Measurements from ENCODE around the gene ARHGAP8.

ARHGAP8 gene

GRCh38 chr22:44752285-44753188 lies at the start of gene ARHGAP8:
Gene ARHGAP8, plus strand, starts transcription at chr22:44752575. Its CDS starts 33,953 bp downstream, at chr22:44786528.
- no peak for DNase-seq
- Histone ChIP-seq H3K27ac (no peak within 1 kb of the TSS), H3K36me3 (no peaks in the 10 kb centered on the region), H3K27me3 (ENCODE audit: insufficient read depth, low read depth, severe bottlenecking) (no peaks in the 10 kb centered on the region), H3K9me3 (ENCODE audit: severe bottlenecking) (peaks cover 3% of the 10 kb centered on the region), H3K4me3 (ENCODE audit: low read depth, low read length) (no peak within 1 kb of the TSS)
- TF ChIP-seq, protein P1, sequence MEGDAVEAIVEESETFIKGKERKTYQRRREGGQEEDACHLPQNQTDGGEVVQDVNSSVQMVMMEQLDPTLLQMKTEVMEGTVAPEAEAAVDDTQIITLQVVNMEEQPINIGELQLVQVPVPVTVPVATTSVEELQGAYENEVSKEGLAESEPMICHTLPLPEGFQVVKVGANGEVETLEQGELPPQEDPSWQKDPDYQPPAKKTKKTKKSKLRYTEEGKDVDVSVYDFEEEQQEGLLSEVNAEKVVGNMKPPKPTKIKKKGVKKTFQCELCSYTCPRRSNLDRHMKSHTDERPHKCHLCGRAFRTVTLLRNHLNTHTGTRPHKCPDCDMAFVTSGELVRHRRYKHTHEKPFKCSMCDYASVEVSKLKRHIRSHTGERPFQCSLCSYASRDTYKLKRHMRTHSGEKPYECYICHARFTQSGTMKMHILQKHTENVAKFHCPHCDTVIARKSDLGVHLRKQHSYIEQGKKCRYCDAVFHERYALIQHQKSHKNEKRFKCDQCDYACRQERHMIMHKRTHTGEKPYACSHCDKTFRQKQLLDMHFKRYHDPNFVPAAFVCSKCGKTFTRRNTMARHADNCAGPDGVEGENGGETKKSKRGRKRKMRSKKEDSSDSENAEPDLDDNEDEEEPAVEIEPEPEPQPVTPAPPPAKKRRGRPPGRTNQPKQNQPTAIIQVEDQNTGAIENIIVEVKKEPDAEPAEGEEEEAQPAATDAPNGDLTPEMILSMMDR (IDR thresholded peaks at IDR 0.05; ENCODE audit: low read depth, low read length) = no peak

DNA sequence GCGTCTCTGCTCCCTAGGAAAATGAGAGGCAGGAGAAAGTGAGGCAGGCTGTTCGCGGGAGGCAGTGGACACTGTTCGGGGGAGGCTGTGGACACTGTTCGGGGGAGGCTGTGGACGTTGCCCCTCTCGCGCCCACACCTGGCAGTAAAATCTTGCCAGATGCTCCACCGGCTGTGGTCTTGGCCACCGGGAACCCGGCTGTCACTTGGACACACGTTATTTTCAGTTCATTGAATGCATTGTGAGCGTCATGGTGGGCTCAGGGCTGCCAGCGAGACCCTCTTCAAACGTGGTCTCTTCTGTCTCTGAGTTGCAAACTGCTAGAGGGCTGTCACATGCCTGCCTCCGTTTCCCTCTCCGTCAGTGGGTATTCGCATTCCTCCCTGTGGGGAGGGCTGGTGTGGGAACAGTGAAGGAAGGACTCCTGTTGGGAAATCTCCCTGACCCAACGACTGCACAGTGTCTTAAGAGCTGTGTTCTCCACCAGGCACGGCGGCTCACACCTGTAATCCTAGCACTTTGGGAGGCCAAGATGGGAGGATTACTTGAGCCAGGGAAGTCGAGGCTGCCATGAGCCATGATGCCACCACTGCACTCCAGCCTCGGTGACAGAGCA lies 49.0 kb upstream of the ARHGAP8 start:
- no peaks in the 10 kb centered on the region for H3K36me3 ChIP-seq
- H3K27me3 ChIP-seq (ENCODE audit: insufficient read depth, low read depth, severe bottlenecking) = peaks cover 3% of the 10 kb centered on the region
- H3K9me3 ChIP-seq (ENCODE audit: severe bottlenecking) = no peaks in the 10 kb centered on the region
- H3K4me3 ChIP-seq (ENCODE audit: low read depth, low read length) = peak overlapping the region; percentile 56
- TF ChIP-seq, protein P1 (IDR thresholded peaks at IDR 0.05; ENCODE audit: low read depth, low read length) = no peak
- no peak for DNase-seq
- H3K27ac ChIP-seq = no peak overlapping the region

DNA sequence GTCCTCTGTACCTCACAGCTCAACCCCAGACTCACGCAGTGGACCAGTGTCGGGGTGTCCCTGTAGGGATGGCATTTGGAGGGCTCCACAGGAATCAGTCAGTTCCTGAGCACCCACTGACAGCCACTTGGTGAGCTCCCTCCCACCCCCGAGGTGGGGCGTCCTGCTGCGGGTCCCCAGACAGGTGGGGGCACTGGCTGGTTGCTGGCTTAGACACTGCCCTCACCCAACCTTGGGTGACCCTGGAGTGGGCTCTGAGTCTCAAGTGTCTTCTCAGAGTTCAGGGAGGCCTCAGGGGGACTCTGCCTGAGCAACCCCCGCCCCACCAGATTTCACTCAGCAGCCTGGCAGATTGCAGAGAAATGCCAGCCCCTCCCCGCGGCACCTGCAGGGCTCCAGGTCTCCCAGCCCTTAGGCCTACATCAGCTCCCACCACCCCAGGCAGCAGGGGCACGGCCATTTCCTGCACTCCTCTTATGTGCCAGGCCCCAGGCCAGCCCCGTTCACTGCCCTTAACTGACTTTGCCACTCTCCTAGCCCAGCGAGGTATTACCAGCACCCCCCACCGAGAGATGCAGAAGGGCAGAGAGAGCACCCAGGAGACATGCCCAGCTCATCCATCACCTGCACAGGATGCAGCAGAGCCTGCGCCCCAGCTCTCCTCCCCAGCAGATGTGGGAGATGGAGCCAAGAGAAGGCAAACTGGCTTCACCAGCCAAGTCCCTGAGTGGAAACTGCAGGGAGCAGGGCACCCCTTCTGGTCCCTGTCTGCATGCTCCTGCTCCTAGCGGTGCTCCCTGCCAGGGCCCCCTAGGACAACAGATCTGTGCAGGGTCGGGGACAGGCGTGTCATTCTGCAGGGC lies 48.0 kb upstream of the ARHGAP8 start:
- TF ChIP-seq, protein P1 (IDR thresholded peaks at IDR 0.05; ENCODE audit: low read depth, low read length) = no peak
- H3K4me3 ChIP-seq (ENCODE audit: low read depth, low read length) = no peak overlapping the region
- no peak overlapping the region for H3K27ac ChIP-seq

DNA sequence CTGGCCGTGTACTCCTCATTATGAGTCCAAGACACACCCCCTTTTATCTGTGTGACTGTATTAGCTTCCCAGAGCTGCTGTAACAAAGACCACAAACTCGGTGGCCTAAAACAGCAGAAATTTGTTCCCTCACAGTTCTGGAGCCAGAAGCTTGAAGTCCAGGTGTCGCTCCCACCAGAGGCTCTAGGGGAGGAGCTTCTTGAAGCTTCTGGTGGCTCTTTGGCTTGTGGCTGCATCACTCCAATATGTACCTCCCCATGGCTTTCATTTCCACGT lies 47.4 kb upstream of the ARHGAP8 start:
- DNase-seq = no peak
- no peaks in the 10 kb centered on the region for H3K9me3 ChIP-seq (ENCODE audit: severe bottlenecking)
- no peak overlapping the region for H3K4me3 ChIP-seq (ENCODE audit: low read depth, low read length)
- no peaks in the 10 kb centered on the region for H3K36me3 ChIP-seq
- no peak overlapping the region for H3K27ac ChIP-seq
- TF ChIP-seq, protein P1 (IDR thresholded peaks at IDR 0.05; ENCODE audit: low read depth, low read length) = no peak
- peaks cover 3% of the 10 kb centered on the region for H3K27me3 ChIP-seq (ENCODE audit: insufficient read depth, low read depth, severe bottlenecking)

More for the DNA sequence above, 48.0 kb upstream of the ARHGAP8 start:
- no peaks in the 10 kb centered on the region for H3K9me3 ChIP-seq (ENCODE audit: severe bottlenecking)
- H3K27me3 ChIP-seq (ENCODE audit: insufficient read depth, low read depth, severe bottlenecking) = peaks cover 3% of the 10 kb centered on the region
- no peak for DNase-seq
- no peaks in the 10 kb centered on the region for H3K36me3 ChIP-seq

DNA sequence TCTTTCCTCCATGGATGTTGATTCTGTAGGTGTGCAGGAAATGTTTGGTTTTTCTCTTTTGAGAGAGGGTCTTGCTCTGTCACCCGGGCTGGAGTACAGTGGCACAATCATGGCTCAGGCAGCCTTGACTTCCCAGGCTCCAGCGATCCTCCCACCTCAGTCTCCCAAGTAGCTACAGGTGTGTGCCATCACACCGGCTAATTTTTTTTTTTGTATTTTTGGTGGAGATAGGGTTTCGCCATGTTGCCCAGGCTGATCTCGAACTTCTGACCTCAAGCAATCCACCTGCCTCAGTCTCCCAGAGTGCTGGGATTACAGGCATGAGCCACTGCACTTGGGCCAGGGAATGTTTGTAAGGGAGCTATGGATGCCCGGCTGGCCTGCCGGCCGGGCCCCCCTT lies 45.9 kb upstream of the ARHGAP8 start:
- Histone ChIP-seq H3K4me3 (ENCODE audit: low read depth, low read length) (no peak overlapping the region), H3K27ac (no peak overlapping the region), H3K36me3 (no peaks in the 10 kb centered on the region), H3K9me3 (ENCODE audit: severe bottlenecking) (no peaks in the 10 kb centered on the region), H3K27me3 (ENCODE audit: insufficient read depth, low read depth, severe bottlenecking) (peaks cover 3% of the 10 kb centered on the region)
- DNase-seq = no peak
- TF ChIP-seq, protein P1 (IDR thresholded peaks at IDR 0.05; ENCODE audit: low read depth, low read length) = no peak

All from WERI-Rb-1 (cell line).